Stimulated activated effector memory CD8-positive, alpha-beta T cell treated with anti-CD3 and anti-CD28 coated beads, Interleukin-12 subunit alpha, Interleukin-12 subunit beta, amount 100 ng/mL, for 72 hours (primary cell): ENCODE measurements around the gene FAXC.

Experiments used
- ATAC-seq: fragments of 150-1000 bp; cut with Tn5 transposase; 2 replicates; pipeline ENCODE4 v1.10.0; 2021
- DNase-seq, 2 donors: peaks; one replicate each; pipeline ENCODE4 v3.0.0; 2021 to 2022; ENCODE audit warnings: low spot score in 2 of 2
- H3K27ac Mint-ChIP-seq: one replicate; pipeline ENCODE4 v1.8.0; 2022; ENCODE audit warnings: mild to moderate bottlenecking, mixed read lengths
- H3K36me3 Mint-ChIP-seq: one replicate; pipeline ENCODE4 v1.8.0; 2022; ENCODE audit warnings: mild to moderate bottlenecking, mixed read lengths
- H3K4me1 Mint-ChIP-seq: one replicate; pipeline ENCODE4 v1.8.0; 2022; ENCODE audit warnings: mixed read lengths
- H3K4me3 Mint-ChIP-seq: one replicate; pipeline ENCODE4 v1.8.0; 2022; ENCODE audit warnings: mild to moderate bottlenecking, mixed read lengths
- H3K9me3 Mint-ChIP-seq: one replicate; pipeline ENCODE4 v1.8.0; 2022; ENCODE audit warnings: mixed read lengths

Gene FAXC

GRCh38 chr6:99310553-99310952, 38.9 kb downstream of the FAXC start:
- no peak overlapping the region for H3K4me3 Mint-ChIP-seq
- no peaks in the 10 kb centered on the region for H3K36me3 Mint-ChIP-seq
- no peaks in the 10 kb centered on the region for H3K9me3 Mint-ChIP-seq
- no peaks in the 10 kb centered on the region for H3K4me1 Mint-ChIP-seq
- DNase-seq (no peak), ATAC-seq (no peak)
- H3K27ac Mint-ChIP-seq: no peak overlapping the region

GRCh38 chr6:99309557-99309956, 39.9 kb downstream of the FAXC start:
- Mint-ChIP-seq H3K4me1 (no peaks in the 10 kb centered on the region), H3K4me3 (no peak overlapping the region), H3K27ac (no peak overlapping the region), H3K9me3 (no peaks in the 10 kb centered on the region), H3K36me3 (no peaks in the 10 kb centered on the region)
- ATAC-seq (no peak), DNase-seq (no peak)

GRCh38 chr6:99308788-99309187, 40.7 kb downstream of the FAXC start:
- Mint-ChIP-seq H3K4me1 (no peaks in the 10 kb centered on the region), H3K9me3 (no peaks in the 10 kb centered on the region), H3K4me3 (no peak overlapping the region), H3K36me3 (no peaks in the 10 kb centered on the region), H3K27ac (no peak overlapping the region)
- DNase-seq (no peak), ATAC-seq (no peak)

- ATAC-seq (peak; percentile 19), DNase-seq (no peak)
- no peak overlapping the region for H3K27ac Mint-ChIP-seq
- no peak overlapping the region for H3K4me3 Mint-ChIP-seq
- no peaks in the 10 kb centered on the region for H3K4me1 Mint-ChIP-seq
- H3K9me3 Mint-ChIP-seq: no peaks in the 10 kb centered on the region
- no peaks in the 10 kb centered on the region for H3K36me3 Mint-ChIP-seq
These were observed 42.1 kb downstream of the FAXC start for GRCh38 chr6:99307295-99307907.

GRCh38 chr6:99306341-99306740, 43.1 kb downstream of the FAXC start:
- DNase-seq: no peak
- ATAC-seq: no peak
- Mint-ChIP-seq H3K4me3 (no peak overlapping the region), H3K27ac (no peak overlapping the region), H3K9me3 (no peaks in the 10 kb centered on the region), H3K4me1 (no peaks in the 10 kb centered on the region), H3K36me3 (no peaks in the 10 kb centered on the region)

- H3K36me3 Mint-ChIP-seq: no peaks in the 10 kb centered on the region
- DNase-seq (no peak), ATAC-seq (no peak)
- no peak overlapping the region for H3K4me3 Mint-ChIP-seq
- H3K9me3 Mint-ChIP-seq: no peaks in the 10 kb centered on the region
- no peak overlapping the region for H3K27ac Mint-ChIP-seq
- no peaks in the 10 kb centered on the region for H3K4me1 Mint-ChIP-seq
These were observed 44.4 kb downstream of the FAXC start for GRCh38 chr6:99305021-99305554.

GRCh38 chr6:99297415-99297814, 52.1 kb downstream of the FAXC start:
- DNase-seq: no peak
- Mint-ChIP-seq H3K27ac (no peak overlapping the region), H3K36me3 (no peaks in the 10 kb centered on the region), H3K4me1 (no peaks in the 10 kb centered on the region), H3K4me3 (no peak overlapping the region), H3K9me3 (no peaks in the 10 kb centered on the region)
- peak; percentile 48 for ATAC-seq

- peak; percentile 14 for ATAC-seq
- no peak for DNase-seq
- no peaks in the 10 kb centered on the region for H3K4me1 Mint-ChIP-seq
- H3K4me3 Mint-ChIP-seq: no peak overlapping the region
- H3K36me3 Mint-ChIP-seq: no peaks in the 10 kb centered on the region
- H3K9me3 Mint-ChIP-seq: no peaks in the 10 kb centered on the region
- H3K27ac Mint-ChIP-seq: no peak overlapping the region
These were observed 52.5 kb downstream of the FAXC start for GRCh38 chr6:99297006-99297405.

GRCh38 chr6:99296261-99296660, 53.2 kb downstream of the FAXC start:
- H3K4me3 Mint-ChIP-seq: no peak overlapping the region
- no peaks in the 10 kb centered on the region for H3K4me1 Mint-ChIP-seq
- no peak for ATAC-seq
- no peaks in the 10 kb centered on the region for H3K36me3 Mint-ChIP-seq
- DNase-seq: no peak
- H3K9me3 Mint-ChIP-seq: no peaks in the 10 kb centered on the region
- H3K27ac Mint-ChIP-seq: no peak overlapping the region

- Mint-ChIP-seq H3K27ac (no peak overlapping the region), H3K9me3 (no peaks in the 10 kb centered on the region), H3K36me3 (no peaks in the 10 kb centered on the region), H3K4me3 (no peak overlapping the region), H3K4me1 (no peaks in the 10 kb centered on the region)
- DNase-seq: no peak
- ATAC-seq: no peak
These were observed 54.2 kb downstream of the FAXC start for GRCh38 chr6:99295276-99295675.

GRCh38 chr6:99294786-99295185, 54.7 kb downstream of the FAXC start:
- no peak overlapping the region for H3K4me3 Mint-ChIP-seq
- H3K4me1 Mint-ChIP-seq: no peaks in the 10 kb centered on the region
- H3K9me3 Mint-ChIP-seq: no peaks in the 10 kb centered on the region
- no peaks in the 10 kb centered on the region for H3K36me3 Mint-ChIP-seq
- no peak overlapping the region for H3K27ac Mint-ChIP-seq
- DNase-seq: no peak
- ATAC-seq: no peak

GRCh38 chr6:99289701-99290100, 59.8 kb downstream of the FAXC start:
- H3K4me1 Mint-ChIP-seq: no peaks in the 10 kb centered on the region
- DNase-seq (no peak), ATAC-seq (no peak)
- no peaks in the 10 kb centered on the region for H3K9me3 Mint-ChIP-seq
- H3K4me3 Mint-ChIP-seq: no peak overlapping the region
- H3K36me3 Mint-ChIP-seq: no peaks in the 10 kb centered on the region
- H3K27ac Mint-ChIP-seq: no peak overlapping the region

GRCh38 chr6:99288668-99289067, 60.8 kb downstream of the FAXC start:
- no peak overlapping the region for H3K4me3 Mint-ChIP-seq
- DNase-seq: no peak
- no peaks in the 10 kb centered on the region for H3K36me3 Mint-ChIP-seq
- ATAC-seq: peak; percentile 17
- no peak overlapping the region for H3K27ac Mint-ChIP-seq
- no peaks in the 10 kb centered on the region for H3K4me1 Mint-ChIP-seq
- no peaks in the 10 kb centered on the region for H3K9me3 Mint-ChIP-seq

- no peak overlapping the region for H3K4me3 Mint-ChIP-seq
- no peaks in the 10 kb centered on the region for H3K4me1 Mint-ChIP-seq
- no peaks in the 10 kb centered on the region for H3K9me3 Mint-ChIP-seq
- no peak overlapping the region for H3K27ac Mint-ChIP-seq
- H3K36me3 Mint-ChIP-seq: no peaks in the 10 kb centered on the region
- no peak for DNase-seq
- ATAC-seq: no peak
These were observed 62.0 kb downstream of the FAXC start for GRCh38 chr6:99287523-99287922.

GRCh38 chr6:99285881-99286280, 63.6 kb downstream of the FAXC start:
- H3K36me3 Mint-ChIP-seq: no peaks in the 10 kb centered on the region
- no peaks in the 10 kb centered on the region for H3K4me1 Mint-ChIP-seq
- no peak overlapping the region for H3K27ac Mint-ChIP-seq
- H3K9me3 Mint-ChIP-seq: no peaks in the 10 kb centered on the region
- ATAC-seq (no peak), DNase-seq (no peak)
- no peak overlapping the region for H3K4me3 Mint-ChIP-seq

- H3K9me3 Mint-ChIP-seq: no peaks in the 10 kb centered on the region
- no peak overlapping the region for H3K27ac Mint-ChIP-seq
- no peaks in the 10 kb centered on the region for H3K36me3 Mint-ChIP-seq
- ATAC-seq (no peak), DNase-seq (no peak)
- H3K4me3 Mint-ChIP-seq: no peak overlapping the region
- H3K4me1 Mint-ChIP-seq: no peaks in the 10 kb centered on the region
These were observed 66.9 kb downstream of the FAXC start for GRCh38 chr6:99282479-99283062.
